Hippocampal formation (tissue), 2 donors: ENCODE results near the gene MSI2.

Source experiments
- DNase-seq, 2 donors: peaks; one replicate each; lab custom pipeline; 2025; lab: John Stamatoyannopoulos, UW

MSI2 gene

DNA sequence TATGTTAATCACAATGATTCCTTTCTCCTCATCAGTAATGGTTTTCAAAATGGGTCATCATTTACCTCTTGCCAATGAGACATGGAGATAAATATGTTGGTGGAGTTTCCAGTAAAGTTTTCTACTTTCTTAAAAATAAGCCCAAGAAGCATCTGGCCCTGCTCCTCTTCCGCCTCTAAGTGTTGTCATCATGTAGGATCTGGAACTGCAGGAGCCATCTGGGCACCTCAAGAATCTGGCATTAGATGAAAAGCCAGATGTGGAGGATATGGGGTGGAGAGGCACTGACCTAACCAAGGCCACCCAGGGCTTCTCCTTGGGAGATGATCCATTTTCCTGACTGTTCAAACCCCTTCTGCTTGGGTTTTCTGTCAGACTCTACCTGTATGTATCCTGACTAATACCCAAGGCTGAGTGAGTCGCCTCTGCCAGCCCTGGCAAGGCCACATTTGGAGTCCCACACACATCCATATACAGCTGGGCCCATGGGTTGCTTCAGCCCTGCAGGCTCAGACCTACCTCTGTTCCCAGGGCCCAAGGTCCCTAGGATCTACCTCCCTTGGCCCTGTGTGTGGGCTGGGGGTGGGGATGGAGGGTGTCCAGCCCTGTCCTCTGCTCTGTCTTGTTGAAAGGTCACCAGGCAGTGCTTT, 464.2 kb downstream of the MSI2 start:
- no peak for DNase-seq

DNA sequence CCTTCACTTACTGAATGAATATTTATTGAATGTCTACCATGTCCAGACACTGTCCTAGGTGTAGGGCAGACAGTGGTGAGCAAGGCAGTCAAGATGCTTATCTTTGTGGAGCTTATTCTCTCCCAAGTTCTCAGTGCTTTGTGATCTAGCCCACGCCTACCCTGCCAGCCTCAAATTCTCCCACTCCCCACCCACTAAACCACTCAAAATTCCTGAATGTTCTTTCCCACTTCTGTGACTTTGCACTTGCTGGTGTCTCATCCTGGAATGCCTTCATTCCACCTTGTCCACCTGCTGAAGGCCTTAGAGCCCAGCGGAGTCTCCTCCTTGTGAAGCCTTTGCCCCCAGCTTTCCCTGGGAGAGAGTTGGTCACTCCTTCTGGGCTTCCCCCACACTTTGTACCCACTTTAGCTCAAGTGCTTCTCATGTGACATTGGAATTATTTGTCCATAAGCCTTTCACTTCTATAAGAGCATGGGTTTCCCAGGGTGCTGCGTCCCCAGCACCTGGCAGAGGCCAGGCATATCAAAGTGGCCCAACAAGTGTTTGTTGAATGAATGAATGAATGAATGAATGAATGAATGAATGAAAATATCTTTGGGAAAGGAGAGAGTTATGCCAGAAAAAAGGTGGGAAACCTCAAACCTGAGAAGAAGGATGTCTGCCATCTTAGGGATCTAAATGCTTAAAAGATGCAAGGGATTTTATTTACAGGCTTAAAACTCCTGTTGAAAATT, 465.8 kb downstream of the MSI2 start:
- no peak for DNase-seq

DNA sequence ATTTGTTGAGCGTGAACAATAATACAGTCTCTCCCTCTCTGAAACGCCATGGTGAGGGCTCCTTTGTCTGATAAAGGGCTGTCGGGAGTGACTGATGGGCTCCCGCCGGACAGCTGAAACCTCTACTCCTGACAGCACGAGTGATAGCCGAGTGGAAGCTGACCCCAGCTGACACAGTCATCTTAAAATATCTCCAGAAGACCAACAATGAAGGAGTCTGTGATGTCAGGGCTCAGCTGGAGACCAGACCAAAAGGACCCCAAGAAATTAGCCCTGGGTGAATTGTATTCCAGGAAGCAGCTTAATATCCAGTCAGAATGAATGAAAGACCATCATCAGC, 466.4 kb downstream of the MSI2 start:
- DNase-seq = no peak

DNA sequence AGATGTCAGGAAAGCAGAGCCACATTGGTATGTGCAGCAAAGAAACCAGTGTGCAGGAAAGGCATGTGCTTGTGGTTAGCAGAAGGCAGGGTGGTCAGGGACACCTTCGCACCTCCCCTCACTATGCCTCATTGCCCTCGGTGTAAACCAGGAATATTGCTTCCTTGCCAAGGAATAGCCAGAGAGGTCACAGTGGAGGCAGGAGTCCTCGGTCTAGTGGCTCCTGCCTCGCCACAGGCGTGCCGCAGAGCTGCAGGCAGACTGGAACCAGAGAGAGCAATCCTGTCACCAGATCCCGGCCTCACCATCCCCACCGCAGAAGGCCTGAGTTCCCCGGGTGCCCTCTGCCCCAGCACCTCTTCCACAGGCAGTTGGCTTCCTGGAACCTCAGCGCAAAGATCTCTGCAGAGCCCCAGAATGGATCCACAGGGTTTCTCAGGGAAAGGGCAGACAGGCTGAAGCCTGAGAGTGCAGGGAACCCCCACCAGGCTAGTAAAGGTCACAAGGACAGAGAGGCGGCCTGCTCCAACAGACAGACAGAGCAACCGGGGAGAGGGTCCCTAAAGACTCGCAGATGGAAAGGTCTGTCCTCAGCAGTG, 467.2 kb downstream of the MSI2 start:
- DNase-seq = no peak

DNA sequence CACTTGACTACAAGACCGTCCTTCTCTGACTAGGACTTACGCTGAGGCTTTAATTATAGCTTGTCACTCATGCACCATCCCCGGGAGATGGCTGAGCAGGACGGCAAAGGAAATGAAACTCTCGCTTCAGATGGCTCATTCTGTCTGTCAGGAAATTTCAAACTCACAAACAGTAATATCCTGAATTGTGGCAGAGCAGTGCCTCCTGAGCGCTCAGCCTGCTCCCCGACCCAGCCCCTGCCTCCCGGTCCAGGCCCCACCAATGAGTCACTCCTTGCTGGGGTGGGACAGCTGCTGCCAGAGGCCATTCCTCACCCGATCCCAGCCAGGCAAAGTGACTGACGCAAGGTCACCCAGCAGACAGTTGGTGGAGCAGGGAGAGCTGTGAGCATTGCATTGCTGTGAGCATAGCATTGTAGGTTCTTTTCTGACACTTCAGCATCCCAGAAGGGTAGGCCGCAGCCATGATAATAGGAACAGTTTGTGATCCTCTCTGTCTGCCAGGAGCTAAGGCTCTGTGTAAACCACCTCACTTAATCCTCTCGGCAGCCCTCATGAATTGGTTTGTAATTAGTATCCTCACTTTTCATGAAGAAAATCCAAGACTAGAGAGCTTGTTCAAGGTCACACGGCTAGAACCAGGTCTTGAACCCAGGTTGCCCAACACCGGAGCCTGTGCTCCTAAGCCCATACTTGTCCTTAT, 467.9 kb downstream of the MSI2 start:
- DNase-seq = no peak

DNA sequence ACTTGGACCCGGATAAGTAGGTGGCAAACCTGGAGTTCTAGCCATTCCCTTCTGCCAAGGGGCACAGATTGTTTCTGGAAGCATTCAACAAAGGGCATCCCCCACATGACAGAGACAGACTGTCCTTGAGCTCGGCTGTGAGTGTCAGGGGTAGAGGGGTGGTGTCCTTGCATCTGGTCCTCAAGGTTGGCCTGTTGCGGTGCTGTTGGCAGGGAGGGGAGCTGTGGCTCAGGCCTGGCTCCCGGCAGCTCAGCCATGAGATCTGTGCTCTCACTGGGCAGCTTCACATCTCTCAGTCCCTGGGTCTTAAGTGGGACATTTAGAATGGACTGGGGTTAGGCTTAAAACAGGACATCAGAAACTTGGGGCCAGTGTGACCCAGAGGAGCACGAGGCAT, 468.4 kb downstream of the MSI2 start:
- no peak for DNase-seq

DNA sequence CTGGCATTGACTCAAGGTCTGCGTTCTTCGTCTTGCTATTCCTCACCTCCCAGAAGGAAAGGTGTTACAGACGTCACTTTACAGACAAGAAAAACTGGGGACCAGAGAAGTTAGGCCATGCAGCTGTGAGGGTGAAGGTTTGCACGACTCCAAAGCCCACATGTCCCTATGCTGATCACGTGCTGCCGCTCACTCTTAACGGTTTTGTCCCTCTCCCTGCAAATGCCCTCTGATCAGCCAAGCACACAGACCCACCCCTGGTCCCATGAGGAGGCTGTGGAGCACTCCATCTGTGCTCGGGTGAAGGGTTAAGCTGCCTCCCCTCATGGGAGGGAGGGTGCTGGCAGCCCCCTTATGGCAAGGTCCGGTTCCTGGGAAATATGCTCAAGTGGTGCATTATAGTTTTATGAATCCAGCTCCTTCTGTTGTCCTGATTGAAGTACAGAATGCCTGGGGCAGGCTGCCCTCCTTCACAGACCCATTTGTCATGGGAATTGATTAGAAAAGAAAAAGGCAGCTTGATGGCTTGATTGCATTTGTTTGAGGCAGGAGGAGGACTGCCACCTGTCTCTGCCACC, 470.0 kb downstream of the MSI2 start:
- no peak for DNase-seq

DNA sequence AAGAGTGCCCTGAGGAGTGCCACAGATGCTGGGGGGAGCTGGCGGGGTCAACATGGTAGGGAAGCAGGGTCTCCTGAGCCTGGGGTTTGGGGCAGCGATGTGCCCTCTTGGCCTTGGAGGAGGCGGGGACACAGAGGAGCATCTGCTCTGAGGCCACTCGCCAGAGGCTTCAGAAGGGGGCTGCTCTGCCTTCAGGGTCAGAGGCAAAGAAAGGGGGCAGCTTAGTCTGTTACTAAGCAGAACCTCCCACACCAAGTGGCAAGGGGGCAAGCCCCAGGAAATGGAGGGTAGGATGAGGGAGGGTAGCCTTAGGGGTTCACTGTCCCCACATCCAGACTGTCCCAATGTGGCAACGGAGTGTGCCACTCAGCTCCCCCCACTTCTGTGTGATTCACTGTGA, 470.5 kb downstream of the MSI2 start:
- DNase-seq = no peak

DNA sequence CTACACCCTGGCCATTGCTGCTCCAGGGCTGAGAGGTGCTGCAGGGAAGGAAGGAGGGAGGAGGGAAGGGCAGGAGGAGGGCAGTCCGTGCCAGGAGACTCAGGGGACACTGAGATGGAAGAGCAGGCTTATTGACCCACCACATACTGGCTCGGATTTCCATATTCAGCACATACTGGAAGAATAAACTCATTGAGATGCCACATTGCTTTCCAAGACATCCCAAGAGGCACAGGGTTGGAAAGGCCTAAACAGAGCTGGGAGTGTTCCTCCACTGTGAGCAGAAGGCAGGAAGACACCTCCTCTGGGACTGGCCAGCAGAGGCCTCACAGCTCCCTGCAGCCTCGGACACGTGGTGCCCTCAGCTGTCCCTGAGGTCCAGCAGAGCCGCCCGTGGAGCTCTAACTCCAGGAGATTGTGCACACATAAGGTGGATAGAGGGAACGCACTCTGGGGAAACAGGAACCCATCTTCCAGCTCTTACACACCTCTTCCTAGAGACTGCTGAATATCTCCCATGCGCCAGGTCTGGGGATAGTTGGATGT, 471.4 kb downstream of the MSI2 start:
- DNase-seq = no peak

DNA sequence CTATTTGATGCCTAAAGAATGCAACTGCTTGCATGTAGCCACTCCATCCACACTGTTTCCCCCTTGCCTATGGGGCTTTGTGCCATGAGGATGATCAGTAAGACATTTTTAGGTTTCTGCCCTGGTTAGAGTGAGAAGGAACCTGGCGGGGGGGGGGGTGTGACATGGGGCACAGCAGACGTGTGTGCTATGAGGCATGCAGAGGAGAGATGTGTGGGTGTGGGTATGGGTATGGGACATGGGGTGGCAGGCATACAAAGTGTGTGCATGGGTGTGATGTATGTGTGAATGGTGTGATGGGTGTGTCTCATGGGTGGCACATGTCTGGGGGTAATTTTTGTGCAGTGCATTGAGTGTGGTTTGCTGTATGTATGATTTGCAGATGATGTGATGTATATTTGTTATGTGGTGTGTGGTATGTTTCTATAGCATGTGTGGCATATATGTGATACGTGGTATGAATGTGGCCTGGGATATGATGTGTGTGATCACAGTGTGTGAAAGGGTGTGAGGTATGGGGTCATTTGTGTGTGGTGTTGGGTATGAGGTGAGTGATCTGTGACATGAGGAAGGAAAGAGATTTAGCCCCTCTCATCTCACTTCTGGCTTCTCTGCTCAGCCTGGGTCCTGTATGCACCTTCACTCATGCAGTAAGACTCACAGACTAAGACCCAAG, 473.8 kb downstream of the MSI2 start:
- DNase-seq = no peak

DNA sequence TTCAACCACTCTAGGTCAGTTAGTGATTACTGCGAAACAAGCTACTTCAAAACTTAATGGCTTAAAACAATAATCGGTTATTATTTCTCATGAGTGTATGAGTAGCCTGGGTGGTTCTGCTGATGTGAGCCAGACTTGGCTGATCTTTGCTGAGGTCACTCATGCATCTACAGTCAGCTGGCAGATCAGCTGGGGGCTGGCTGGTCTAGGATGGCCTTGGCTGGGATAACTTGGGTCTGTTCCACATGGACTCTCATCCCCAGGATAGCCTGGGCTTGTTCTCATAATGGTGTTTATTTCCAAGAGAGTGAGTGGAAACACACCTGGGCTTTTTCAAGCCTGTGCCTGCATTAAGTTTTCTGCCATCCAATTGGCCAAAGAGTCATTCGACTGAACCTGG, 475.7 kb downstream of the MSI2 start:
- no peak for DNase-seq

DNA sequence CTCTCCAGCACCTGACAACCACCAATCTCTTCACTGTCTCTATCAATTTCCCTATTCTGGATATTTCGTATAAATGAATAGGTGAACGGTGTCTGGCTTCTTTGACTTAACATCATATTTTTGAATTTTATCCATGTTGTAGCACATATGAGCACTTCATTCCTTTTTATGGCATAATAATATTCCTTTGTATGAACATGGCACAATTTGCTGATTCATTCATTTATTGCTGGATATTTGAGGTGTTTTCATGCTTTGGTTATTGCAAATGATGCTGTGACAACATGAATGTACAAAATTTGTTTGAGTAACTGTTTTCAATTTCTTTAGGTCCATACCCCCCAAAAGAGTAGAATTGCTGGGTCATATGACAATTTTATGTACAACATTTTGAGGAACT, 476.8 kb downstream of the MSI2 start:
- no peak for DNase-seq
